GM21381 (cell line): Measurements from ENCODE around the gene ELMO3.

ENCODE experiments used
- ATAC-seq: cut with Tn5 transposase; IDR thresholded peaks from one replicate; pipeline ENCODE4 v1.9.1; 2021; ENCODE audit warnings: mild to moderate bottlenecking, moderate library complexity; ENCODE audit not compliant: unreplicated experiment

The ELMO3 gene

GRCh38 chr16:67181346-67181745 is 17.6 kb upstream of the ELMO3 start:
- no peak for ATAC-seq

DNA sequence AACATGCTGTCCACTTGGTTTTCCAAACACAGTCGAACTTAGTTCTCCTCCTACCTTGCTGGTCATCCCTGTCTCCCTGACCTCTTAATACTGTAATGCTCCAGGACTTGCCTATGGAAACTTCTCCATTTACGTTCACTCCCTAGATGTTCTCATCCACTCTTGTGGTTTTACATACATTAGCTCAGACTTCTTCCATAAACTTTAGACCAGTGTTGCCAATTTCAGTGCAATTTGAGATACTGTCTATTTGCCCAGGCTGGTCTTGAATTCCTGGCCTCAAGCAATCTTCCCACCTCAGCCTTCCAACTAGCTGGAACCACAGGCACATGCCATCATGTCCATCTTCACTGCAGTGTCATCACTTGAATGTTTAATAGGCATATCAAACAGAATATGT is 16.6 kb upstream of the ELMO3 start:
- ATAC-seq, result no peak

DNA sequence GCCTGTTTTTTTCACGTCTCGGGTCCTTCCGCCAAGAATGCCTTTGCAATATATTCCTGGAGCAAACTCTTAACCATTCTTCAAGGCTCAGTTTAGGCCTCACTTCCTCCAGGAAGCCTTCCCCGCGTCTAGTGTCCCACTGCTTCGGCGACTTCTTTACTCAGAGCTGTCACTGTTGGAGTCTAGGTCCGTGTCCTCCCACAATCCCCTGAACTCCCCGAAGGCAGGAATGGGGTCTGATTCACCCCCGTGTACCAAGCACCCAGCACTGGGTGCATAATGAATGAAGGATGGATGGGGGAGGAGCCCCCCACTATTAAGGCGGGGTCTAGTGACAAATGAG is 15.7 kb upstream of the ELMO3 start:
- ATAC-seq, result no peak

DNA sequence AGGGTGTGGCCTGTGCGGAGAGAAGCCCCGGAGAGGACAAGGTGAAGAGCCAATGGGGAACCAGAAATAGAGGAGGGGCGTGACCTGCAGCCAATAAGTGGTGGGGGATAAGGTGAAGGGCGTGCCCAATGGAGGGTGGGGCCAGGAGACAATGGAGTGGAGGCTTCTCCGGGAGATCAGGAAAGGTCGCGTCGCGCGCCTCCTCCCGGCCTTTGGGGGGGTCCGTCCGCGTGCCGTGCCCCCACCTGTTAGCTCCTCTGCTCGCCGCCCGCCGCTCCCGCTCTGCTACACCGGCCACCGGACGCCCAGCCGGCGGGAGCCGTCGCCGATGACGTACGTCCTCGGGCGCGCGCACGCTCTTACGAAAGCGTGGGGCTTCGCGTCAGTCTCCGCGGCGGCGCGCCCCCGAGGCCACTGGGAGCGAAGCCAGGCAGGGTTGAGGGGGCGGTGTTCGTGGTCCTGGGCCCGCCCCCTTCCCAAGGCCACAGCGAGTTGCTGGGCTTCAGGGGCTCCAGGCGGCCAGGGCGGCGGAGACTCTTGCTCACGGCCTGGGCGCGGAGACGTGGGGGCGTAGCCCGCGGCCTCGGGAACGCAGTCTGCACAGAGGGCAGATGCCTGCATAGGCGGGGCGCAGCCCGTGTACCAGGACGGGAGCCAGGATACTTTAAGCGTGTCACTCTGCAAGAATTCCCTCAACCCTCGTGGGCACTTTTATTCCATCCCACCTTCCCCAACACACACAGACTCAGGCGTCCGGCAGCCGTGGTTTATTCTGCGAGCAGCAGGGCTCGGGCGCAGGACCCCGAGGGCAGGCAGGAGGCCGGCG is 15.1 kb upstream of the ELMO3 start, which contains the start of gene MATCAP1:
TSS of gene MATCAP1 (minus strand) at position 337 of the 826 bp plus-strand sequence. CDS start 3,353 bp downstream, outside the sequence.
- ATAC-seq, result peak; percentile 92

DNA sequence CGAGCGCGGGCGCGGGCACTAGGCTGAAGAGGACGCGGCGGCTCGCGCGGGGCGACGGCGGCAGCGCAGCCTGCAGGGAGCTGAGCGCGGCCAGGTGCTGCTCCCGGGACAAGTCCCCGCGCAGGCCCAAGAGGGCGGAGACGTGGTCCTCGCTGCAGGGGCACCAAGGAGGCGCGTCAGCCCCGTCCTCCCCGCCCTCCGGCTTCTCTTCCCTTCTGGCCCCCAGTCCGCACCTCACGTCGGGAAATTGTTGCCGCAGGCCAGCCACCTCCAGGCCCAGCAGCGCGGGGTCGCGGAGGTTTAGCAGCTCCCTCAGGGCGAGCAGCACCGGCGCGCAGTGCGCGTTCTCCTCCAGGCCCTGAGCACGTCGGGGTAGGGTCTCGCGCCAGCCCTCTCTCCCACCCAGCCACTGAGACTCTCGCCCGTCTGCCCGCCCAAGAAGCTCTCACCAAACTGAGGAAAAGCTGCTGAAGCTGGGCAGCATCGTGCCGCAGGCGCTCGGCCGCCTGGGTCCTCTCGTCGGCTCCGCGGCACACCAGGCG is 14.4 kb upstream of the ELMO3 start:
- ATAC-seq, result no peak

DNA sequence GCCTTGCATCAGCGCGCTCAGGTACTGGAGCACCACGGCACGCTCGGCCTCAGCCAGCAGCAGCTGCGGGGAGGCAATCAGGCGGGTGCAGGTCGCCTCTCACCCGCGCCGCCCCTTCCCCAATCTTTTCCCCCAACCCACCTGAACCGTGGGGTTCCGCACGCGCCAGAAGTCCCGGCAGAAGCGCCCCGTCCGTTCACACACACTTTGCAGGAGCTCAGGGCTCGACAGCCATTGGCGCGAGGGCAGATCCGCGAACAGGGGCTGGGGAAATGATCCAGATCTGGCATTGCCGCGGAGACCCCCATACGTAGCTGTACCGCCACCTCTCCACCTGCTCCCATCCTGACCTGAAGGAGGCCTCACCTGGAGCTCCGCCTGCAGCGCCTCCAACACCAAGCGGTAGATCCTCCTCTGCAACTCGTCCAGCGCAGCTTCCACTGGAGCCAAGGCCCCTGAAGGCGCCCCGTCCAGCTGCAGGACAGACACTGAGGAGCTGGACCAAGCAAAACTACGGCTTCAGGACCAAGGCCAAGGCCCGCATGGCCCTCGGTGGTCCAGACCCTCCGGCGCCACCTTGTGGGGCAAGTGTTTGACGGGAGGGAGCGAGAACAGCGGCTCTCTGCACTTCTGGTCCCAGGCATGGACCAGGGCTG is 13.8 kb upstream of the ELMO3 start:
- no peak for ATAC-seq

- no peak for ATAC-seq
Observed at GRCh38 chr16:67185651-67186134, 13.2 kb upstream of the ELMO3 start.

DNA sequence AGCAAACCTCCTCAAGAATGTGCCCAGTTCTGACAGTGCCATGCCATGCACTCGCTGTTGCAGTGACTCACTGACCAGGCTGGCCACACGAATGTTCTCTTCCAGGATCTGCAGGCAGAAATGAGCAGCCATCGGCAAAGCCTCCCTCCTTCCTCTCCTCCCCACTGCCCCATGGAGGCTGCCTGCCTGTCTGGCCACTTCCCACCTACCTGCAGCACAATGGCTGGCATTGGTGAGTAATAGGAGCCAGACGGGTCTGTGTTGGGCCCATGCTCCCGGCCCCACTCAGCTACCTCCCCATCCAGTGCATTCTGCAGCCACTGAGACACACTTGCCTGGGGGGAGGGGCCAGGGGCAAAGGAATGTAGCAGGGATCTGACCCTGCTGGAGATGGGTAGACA is 12.4 kb upstream of the ELMO3 start:
- no peak for ATAC-seq

DNA sequence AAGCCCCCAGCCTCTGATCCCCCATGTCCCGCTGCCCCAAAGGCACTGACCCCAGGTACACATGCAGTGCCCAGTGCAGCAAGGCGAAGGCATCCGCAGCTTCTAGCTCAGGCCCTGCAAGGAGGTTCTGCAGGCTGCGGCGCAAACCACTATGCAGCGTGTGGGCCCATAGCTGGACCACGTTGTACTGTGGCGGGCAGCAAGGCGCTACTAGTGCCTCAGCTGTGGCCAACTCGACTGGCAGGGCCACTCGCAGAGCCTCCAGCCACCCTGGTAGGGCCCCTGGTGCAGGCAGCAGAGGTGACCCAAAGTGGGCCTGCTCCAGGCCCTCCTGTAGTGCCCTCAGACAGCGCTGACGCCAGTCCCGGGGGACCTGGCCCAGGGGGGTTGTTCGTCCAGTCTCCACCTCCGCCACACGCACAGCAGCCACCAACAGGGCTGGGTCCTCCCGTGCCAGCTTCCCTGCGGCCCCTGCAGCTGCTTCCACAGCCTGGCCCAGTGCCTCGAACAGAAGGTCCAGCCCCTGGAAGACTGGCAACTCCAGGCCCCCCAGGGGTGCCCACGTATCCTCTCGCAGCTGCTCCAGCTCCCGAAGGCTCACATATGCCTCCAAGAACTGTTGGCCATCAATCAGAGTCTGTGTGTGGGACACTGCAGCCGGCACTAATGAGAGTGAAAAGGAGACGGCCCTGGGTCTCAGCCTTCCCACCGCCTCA is 11.6 kb upstream of the ELMO3 start:
- ATAC-seq, result no peak

DNA sequence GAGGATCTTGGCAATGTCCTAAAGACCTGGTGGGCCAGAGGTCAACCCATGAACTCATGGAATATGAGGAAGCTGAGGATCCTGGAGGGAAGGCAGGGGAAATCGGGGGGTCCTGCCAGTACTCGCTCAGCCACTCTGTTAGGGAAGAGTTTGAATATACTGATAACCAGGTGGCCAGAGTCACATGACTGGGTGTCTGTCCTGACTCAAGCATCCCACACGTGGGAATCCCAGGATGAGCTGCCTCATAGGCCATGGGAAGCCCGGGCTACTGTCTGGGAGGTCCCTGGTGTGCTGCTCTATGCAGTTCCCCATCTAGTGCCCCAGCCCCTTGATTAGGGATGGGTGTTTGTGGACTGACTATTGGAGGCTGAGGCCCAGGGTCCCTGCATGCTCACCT is 10.6 kb upstream of the ELMO3 start:
- no peak for ATAC-seq

- no peak for ATAC-seq
Observed at GRCh38 chr16:67188798-67189197, 10.1 kb upstream of the ELMO3 start.

DNA sequence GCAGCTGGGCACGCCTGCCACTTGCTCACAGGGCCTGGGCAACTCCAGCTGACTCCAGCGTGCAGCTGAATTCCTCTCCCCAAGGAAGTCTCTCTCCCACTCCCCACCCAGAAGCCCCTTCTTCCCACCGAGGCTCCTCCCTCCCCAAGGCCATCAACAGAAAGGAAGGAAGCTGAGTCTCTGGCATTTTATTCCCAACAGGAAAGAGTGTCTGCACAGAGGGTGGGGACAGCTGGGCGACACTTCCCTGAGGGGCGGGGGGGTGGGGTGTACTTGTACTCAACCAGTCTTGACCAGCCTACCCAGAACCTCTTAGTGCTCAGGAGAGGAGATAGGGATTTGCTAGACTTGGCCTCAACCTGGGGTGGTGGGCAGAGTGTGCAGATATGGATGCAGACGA is 8.9 kb upstream of the ELMO3 start, which contains the start of gene EXOC3L1:
TSS of gene EXOC3L1 (minus strand) at position 96 of the 400 bp plus-strand sequence. CDS start 460 bp downstream, outside the sequence.
- no peak for ATAC-seq

DNA sequence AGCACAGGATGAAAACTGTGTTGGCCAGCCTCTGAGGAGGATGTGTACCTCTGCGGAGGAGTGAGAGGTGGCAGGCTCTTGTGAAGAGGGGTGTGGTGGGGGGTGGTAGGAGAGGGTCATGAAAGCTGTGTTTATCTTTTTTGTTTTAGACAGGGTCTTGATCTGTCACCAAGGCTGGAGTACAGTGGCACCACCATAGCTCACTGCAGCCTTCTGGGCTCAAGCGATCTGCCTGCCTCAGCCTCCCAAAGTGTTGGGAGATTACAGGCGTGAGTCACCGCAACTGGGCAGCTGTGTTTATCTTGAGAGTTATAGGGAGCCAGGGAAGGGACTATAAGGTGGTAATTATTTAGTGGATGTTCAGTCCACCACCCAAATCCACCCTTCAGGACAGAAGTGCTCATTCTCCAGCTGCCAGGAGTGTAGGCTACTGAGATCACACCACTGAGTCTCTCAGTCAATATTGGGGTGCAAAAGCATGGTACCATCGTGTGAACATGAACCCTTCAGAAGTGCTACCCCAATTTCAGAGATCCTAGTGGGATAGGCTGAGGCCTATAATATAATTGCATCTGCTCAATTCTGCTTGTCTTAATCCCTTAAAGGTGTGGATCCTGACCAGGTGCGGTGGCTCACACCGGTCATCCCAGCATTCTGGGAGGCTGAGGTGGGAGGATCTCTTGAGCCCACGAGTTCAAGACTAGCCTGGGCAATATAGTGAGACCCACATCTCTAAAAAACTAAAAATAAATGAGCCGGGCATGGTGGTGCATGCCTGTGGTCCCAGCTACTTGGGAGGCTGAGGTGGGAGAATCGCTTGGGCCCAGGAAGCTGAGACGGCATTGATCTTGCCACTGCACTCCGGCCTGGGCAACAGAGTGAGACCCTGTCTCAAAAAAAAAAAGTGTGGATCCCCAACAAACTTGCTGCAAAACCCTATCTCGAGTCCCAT is 8.2 kb upstream of the ELMO3 start:
- no peak for ATAC-seq

GRCh38 chr16:67191411-67191994 is 7.4 kb upstream of the ELMO3 start:
- no peak for ATAC-seq

DNA sequence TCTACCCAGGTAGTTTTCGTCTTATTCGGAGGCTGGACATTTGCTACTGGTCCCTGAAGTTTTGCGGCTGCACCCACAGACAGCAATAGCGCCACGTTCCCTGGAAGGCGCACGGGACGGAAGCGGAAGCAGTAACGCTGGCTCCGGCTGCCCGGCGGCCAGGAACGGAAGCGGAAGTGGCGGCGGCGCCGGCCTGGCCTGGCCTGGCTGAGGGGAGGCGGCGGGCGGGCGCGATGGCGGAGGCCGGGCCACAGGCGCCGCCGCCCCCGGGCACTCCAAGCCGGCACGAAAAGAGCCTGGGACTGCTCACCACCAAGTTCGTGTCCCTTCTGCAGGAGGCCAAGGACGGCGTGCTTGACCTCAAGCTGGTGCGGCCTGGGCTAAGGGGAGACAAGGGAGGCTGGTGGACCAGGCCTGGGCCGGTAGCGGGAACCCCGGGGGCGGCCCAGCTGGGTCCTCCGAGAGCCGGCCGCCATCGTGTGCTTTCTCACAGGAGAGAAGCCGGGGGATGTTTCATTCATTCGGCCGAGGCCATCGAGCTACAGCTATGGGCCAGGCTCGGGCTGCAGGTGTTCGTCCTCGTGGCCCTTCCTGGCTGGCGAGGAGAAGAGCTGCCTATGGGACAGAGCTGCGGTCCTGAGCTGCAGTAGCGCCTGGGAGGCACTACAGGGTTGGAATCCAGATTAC is 6.8 kb upstream of the ELMO3 start, which contains the start of gene E2F4:
TSS of gene E2F4 (plus strand) at position 161 of the 687 bp plus-strand sequence. CDS start at position 234, 73 bp downstream.
- ATAC-seq, result peak; percentile 95

DNA sequence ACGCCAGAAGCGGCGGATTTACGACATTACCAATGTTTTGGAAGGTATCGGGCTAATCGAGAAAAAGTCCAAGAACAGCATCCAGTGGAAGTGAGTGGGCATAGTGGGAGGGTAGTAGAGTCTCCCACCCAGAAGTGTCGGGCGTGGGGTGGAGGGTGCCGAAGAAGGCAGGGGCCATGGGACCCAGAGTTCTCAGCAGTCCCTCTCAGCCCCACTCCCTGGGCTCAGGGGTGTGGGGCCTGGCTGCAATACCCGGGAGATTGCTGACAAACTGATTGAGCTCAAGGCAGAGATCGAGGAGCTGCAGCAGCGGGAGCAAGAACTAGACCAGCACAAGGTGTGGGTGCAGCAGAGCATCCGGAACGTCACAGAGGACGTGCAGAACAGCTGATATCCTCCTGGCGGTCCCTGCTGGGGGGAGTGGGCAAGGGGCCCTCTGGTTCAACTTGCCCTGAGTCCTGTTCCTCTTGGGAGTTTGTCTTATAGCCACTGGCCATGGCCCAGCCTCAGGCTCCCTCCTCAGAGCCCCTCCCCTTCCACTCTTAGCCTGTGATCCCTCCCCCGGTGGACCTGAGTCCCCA is 6.1 kb upstream of the ELMO3 start:
- no peak for ATAC-seq

GRCh38 chr16:67193536-67193935 is 5.4 kb upstream of the ELMO3 start:
- no peak for ATAC-seq

DNA sequence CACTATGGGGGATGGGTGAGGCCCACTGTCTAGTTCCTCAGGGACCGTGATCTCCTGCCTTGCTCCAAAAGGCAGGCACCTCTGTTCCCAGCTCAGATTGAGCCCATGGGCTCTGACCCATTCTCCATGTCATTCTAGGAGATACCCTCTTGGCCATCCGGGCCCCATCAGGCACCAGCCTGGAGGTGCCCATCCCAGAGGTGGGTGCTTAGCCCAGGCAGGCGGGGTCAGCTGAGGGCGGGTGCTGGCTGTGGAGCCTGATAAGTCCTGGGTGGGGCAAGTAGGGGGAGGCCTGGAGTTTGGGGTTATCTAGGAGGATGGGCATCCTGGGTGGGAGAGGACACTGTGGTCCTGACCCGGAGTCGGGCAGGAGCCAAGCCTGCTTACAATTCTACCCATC is 4.7 kb upstream of the ELMO3 start:
- ATAC-seq, result no peak

GRCh38 chr16:67195676-67196075 is 3.3 kb upstream of the ELMO3 start:
- no peak for ATAC-seq
